ENCODE data around the gene FZD10. TPM values are rescaled to one million over a fixed set of nuclear protein-coding genes. Genes with fewer than 3 reads are reported as not detected.

Gene FZD10
- total RNA-seq, 2 experiments from 2014 or later: not detected

DNA sequence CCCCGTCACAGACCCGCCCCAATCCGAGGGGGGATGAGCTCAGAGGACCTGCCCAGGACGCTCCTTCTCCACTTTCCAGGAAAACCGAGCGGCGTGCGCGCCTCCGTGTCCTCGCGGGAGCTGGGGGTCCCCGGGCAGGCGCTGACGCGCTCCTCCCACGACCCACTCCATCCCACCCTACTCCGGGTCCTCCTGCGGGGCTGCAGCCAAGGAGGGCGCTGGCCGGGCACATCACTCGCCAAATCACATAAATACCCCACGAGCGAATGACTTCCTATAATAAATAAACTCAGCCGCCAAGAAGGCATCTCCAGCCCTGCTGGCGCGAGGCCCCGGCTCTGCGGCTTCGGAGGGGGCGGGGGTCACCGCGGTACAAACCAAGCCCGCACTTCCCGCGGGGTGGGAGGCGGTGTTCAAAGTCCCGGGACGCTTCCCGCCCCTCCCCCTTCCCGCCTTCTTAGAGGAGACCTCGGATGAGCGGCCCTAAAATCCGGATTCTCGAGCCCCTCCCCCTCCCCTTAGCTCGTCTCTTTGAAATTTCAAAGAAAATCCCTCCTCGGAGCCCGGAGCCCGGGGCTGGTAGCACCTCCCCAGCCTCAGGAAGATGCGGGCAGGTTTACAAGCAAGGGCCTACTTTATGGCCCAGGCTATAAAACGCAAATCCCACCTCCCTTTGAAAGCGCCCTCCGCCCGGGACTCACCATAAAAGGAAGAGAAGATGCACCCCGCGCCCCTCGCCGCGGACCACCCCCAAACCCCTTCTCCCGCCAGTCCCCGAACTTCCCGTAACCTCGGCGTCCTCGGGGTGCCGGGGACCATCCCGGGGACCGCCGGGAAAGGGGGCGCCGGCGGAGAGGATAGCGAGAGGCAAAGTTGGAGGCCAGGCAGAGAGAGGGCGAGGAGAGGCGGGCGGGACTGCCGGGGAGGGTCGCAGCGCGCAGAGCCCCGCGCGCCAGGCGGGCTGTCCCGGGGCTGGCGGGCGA is 712 bp upstream of the FZD10 start:
- H3K36me3 Mint-ChIP-seq (ENCODE audit: low read depth): no peaks in the 10 kb centered on the region
- H3K4me1 Mint-ChIP-seq (ENCODE audit: low read depth): peaks cover 13% of the 10 kb centered on the region
- CTCF ChIA-PET: no interaction called here
- peak overlapping the region; percentile 51 for H3K4me3 Mint-ChIP-seq
- no peak overlapping the region for H3K27ac Mint-ChIP-seq
- peaks cover 47% of the 10 kb centered on the region for H3K27me3 Mint-ChIP-seq (ENCODE audit: low read depth)
- peak; percentile 9 for DNase-seq
- H3K9me3 Mint-ChIP-seq: no peaks in the 10 kb centered on the region
- intact Hi-C loops (cut with micrococcal nuclease): loop anchor here (10.0 kb wide), 1 partner anchor 117 kb away; no protein-coding TSS in a partner anchor

DNA sequence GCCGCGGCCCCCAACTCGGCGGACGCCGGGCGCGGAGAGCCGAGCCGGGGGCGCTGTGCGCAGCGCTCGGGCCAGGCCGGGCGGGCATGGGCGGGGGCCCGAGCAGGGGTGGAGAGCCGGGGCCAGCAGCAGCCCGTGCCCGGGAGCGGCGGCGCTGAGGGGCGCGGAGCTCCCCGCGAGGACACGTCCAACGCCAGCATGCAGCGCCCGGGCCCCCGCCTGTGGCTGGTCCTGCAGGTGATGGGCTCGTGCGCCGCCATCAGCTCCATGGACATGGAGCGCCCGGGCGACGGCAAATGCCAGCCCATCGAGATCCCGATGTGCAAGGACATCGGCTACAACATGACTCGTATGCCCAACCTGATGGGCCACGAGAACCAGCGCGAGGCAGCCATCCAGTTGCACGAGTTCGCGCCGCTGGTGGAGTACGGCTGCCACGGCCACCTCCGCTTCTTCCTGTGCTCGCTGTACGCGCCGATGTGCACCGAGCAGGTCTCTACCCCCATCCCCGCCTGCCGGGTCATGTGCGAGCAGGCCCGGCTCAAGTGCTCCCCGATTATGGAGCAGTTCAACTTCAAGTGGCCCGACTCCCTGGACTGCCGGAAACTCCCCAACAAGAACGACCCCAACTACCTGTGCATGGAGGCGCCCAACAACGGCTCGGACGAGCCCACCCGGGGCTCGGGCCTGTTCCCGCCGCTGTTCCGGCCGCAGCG is 639 bp downstream of the FZD10 start:
- DNase-seq: no peak
- no peaks in the 10 kb centered on the region for H3K9me3 Mint-ChIP-seq
- peaks cover 48% of the 10 kb centered on the region for H3K27me3 Mint-ChIP-seq (ENCODE audit: low read depth)
- CTCF ChIA-PET: no interaction called here
- H3K4me3 Mint-ChIP-seq: peak overlapping the region; percentile 55
- H3K27ac Mint-ChIP-seq: no peak overlapping the region
- intact Hi-C loops (cut with micrococcal nuclease): loop anchor here (10.0 kb wide), 1 partner anchor 118 kb away; no protein-coding TSS in a partner anchor
- H3K36me3 Mint-ChIP-seq (ENCODE audit: low read depth): no peaks in the 10 kb centered on the region
- peaks cover 13% of the 10 kb centered on the region for H3K4me1 Mint-ChIP-seq (ENCODE audit: low read depth)

DNA sequence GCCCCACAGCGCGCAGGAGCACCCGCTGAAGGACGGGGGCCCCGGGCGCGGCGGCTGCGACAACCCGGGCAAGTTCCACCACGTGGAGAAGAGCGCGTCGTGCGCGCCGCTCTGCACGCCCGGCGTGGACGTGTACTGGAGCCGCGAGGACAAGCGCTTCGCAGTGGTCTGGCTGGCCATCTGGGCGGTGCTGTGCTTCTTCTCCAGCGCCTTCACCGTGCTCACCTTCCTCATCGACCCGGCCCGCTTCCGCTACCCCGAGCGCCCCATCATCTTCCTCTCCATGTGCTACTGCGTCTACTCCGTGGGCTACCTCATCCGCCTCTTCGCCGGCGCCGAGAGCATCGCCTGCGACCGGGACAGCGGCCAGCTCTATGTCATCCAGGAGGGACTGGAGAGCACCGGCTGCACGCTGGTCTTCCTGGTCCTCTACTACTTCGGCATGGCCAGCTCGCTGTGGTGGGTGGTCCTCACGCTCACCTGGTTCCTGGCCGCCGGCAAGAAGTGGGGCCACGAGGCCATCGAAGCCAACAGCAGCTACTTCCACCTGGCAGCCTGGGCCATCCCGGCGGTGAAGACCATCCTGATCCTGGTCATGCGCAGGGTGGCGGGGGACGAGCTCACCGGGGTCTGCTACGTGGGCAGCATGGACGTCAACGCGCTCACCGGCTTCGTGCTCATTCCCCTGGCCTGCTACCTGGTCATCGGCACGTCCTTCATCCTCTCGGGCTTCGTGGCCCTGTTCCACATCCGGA is 1.4 kb downstream of the FZD10 start:
- CTCF ChIA-PET: no interaction called here
- Mint-ChIP-seq H3K36me3 (ENCODE audit: low read depth) (no peaks in the 10 kb centered on the region), H3K4me3 (peak overlapping the region; percentile 25), H3K27ac (no peak overlapping the region), H3K4me1 (ENCODE audit: low read depth) (peaks cover 13% of the 10 kb centered on the region), H3K27me3 (ENCODE audit: low read depth) (peaks cover 52% of the 10 kb centered on the region), H3K9me3 (no peaks in the 10 kb centered on the region)
- DNase-seq: no peak
- intact Hi-C loops (cut with micrococcal nuclease): loop anchor here (10.0 kb wide), 1 partner anchor 119 kb away; no protein-coding TSS in a partner anchor

DNA sequence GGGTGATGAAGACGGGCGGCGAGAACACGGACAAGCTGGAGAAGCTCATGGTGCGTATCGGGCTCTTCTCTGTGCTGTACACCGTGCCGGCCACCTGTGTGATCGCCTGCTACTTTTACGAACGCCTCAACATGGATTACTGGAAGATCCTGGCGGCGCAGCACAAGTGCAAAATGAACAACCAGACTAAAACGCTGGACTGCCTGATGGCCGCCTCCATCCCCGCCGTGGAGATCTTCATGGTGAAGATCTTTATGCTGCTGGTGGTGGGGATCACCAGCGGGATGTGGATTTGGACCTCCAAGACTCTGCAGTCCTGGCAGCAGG is 1.9 kb downstream of the FZD10 start:
- Mint-ChIP-seq H3K4me1 (ENCODE audit: low read depth) (peaks cover 13% of the 10 kb centered on the region), H3K27ac (no peak overlapping the region), H3K9me3 (no peaks in the 10 kb centered on the region), H3K4me3 (no peak overlapping the region), H3K36me3 (ENCODE audit: low read depth) (no peaks in the 10 kb centered on the region), H3K27me3 (ENCODE audit: low read depth) (peaks cover 57% of the 10 kb centered on the region)
- intact Hi-C loops (cut with micrococcal nuclease): loop anchor here (10.0 kb wide), 1 partner anchor 119 kb away; no protein-coding TSS in a partner anchor
- no peak for DNase-seq
- CTCF ChIA-PET: no interaction called here

DNA sequence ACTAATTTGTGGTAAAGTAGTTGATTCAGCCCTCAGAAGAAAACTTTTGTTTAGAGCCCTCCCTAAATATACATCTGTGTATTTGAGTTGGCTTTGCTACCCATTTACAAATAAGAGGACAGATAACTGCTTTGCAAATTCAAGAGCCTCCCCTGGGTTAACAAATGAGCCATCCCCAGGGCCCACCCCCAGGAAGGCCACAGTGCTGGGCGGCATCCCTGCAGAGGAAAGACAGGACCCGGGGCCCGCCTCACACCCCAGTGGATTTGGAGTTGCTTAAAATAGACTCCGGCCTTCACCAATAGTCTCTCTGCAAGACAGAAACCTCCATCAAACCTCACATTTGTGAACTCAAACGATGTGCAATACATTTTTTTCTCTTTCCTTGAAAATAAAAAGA is 2.7 kb downstream of the FZD10 start:
- Mint-ChIP-seq H3K27ac (no peak overlapping the region), H3K27me3 (ENCODE audit: low read depth) (peaks cover 65% of the 10 kb centered on the region), H3K36me3 (ENCODE audit: low read depth) (no peaks in the 10 kb centered on the region), H3K9me3 (no peaks in the 10 kb centered on the region), H3K4me1 (ENCODE audit: low read depth) (peaks cover 13% of the 10 kb centered on the region), H3K4me3 (no peak overlapping the region)
- no peak for DNase-seq
- intact Hi-C loops (cut with micrococcal nuclease): loop anchor here (10.0 kb wide), 1 partner anchor 120 kb away; no protein-coding TSS in a partner anchor
- CTCF ChIA-PET: no interaction called here

DNA sequence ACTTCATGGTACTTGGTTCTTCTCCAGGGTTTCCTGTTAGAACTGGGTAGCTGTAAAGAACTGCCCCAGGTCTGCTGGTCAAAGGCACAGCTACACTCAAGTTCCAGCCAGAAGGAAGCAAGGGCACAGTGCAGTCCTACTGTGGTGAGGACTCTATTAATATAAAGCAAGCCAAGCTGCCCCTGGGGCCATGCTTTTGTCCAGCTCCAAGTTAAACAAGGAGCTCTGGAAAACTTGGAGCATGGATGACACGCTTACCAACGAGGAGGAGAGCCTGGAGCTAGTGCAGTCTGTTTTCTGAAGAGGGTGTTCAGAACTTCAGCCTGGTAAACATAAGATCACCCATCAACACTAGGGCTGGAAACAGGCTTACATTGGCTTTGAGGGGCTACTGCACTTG is 4.0 kb downstream of the FZD10 start:
- no peak overlapping the region for H3K4me3 Mint-ChIP-seq
- no peaks in the 10 kb centered on the region for H3K9me3 Mint-ChIP-seq
- intact Hi-C loops (cut with micrococcal nuclease): loop anchor here (10.0 kb wide), 1 partner anchor 122 kb away; no protein-coding TSS in a partner anchor
- no peaks in the 10 kb centered on the region for H3K36me3 Mint-ChIP-seq (ENCODE audit: low read depth)
- no peak overlapping the region for H3K27ac Mint-ChIP-seq
- peaks cover 70% of the 10 kb centered on the region for H3K27me3 Mint-ChIP-seq (ENCODE audit: low read depth)
- CTCF ChIA-PET: interaction anchor here (0.5 kb wide), 1 partner anchor 150 kb away, joined by 3 read pairs; no protein-coding TSS in a partner anchor
- no peak for DNase-seq
- H3K4me1 Mint-ChIP-seq (ENCODE audit: low read depth): peaks cover 11% of the 10 kb centered on the region

DNA sequence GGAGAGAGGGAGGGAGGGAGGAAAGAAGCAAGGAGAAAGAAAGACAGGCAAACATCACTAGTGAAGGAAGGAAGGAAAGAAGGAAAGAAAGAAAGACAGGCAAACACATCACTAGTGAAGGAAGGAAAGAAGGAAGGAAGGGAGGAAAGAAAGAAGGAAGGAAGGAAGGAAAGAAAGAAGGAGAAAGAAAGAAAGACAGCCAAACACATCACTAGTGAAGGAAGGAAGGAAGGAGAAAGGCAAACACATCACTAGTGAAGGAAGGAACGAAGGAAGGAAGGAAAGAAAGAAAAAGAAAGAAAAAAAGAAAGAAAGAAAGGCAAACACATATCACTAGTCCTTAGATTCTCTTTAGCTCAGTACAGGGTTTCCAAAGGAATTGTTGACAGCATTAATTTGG is 5.3 kb downstream of the FZD10 start:
- no peaks in the 10 kb centered on the region for H3K36me3 Mint-ChIP-seq (ENCODE audit: low read depth)
- H3K9me3 Mint-ChIP-seq: no peaks in the 10 kb centered on the region
- no peak overlapping the region for H3K27ac Mint-ChIP-seq
- intact Hi-C loops (cut with micrococcal nuclease): loop anchor here (10.0 kb wide), 1 partner anchor 123 kb away; no protein-coding TSS in a partner anchor
- CTCF ChIA-PET: interaction anchor here (0.6 kb wide), 1 partner anchor 1172 kb away, joined by 3 read pairs; no protein-coding TSS in a partner anchor
- no peak for DNase-seq
- peaks cover 8% of the 10 kb centered on the region for H3K4me1 Mint-ChIP-seq (ENCODE audit: low read depth)
- H3K4me3 Mint-ChIP-seq: no peak overlapping the region
- peaks cover 71% of the 10 kb centered on the region for H3K27me3 Mint-ChIP-seq (ENCODE audit: low read depth)

DNA sequence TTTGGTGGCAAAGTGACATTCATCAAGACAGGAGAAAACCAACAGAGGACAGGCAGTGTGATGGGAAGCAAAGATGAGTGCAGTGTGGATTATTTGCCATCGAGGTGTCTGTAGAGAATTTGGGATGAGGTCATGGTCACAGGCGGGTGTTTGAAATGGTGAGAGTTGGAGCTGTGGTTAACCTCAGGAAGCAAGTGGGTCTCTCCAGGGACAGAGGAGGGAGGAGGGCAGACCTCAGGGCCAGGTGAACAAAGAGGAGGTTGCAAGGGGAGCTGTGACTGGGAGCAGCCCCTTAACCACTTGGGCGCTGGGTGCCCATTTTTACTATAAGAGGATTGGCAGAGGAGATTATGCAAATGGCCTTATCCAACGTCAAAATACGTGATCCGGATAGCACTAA is 7.0 kb downstream of the FZD10 start:
- peaks cover 58% of the 10 kb centered on the region for H3K27me3 Mint-ChIP-seq (ENCODE audit: low read depth)
- H3K9me3 Mint-ChIP-seq: no peaks in the 10 kb centered on the region
- DNase-seq: no peak
- CTCF ChIA-PET: no interaction called here
- no peak overlapping the region for H3K27ac Mint-ChIP-seq
- intact Hi-C loops (cut with micrococcal nuclease): loop anchor here (10.0 kb wide), 1 partner anchor 124 kb away; no protein-coding TSS in a partner anchor
- H3K4me3 Mint-ChIP-seq: no peak overlapping the region
- H3K36me3 Mint-ChIP-seq (ENCODE audit: low read depth): no peaks in the 10 kb centered on the region
- no peaks in the 10 kb centered on the region for H3K4me1 Mint-ChIP-seq (ENCODE audit: low read depth)

DNA sequence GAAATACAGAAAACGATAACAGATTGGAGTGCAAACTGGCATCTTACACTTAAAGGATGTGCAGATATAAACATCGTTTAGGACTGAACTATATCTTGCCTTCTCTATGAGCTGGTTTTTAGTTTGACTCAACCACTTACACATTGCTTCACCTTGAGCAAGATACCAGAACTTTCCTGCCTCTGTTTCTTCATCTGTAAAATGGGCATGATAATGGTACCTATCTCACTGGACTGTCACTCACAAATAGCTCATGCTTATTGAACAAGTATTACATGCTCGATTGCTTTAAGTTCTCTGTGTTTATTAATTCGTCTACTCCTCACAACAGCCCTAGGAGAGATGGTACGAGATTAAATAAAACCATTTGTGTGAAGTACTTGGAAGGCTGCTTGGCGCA is 7.7 kb downstream of the FZD10 start:
- Mint-ChIP-seq H3K36me3 (ENCODE audit: low read depth) (no peaks in the 10 kb centered on the region), H3K4me3 (no peak overlapping the region), H3K27me3 (ENCODE audit: low read depth) (peaks cover 60% of the 10 kb centered on the region), H3K4me1 (ENCODE audit: low read depth) (no peaks in the 10 kb centered on the region), H3K9me3 (no peaks in the 10 kb centered on the region), H3K27ac (no peak overlapping the region)
- intact Hi-C loops (cut with micrococcal nuclease): loop anchor here (10.0 kb wide), 1 partner anchor 125 kb away; no protein-coding TSS in a partner anchor
- no peak for DNase-seq
- CTCF ChIA-PET: no interaction called here

DNA sequence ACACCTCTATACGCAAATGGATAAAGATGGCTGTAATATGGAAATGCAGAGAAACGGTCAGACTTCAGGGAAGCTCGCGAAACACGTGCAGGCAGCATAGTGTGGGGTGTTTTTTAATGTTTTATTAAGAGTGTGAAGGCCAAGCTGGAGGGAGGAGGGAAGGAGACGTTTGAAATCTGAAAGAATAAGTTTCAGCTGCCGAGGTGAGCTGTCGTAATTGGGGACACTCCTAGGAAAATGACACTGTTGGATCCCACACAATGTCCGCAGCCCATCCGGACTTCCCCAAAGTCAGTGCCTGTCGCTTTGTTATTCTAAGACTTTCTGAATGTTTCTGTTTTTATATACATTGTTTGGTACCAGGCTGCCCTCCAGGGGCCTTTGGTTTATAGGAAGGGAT is 8.3 kb downstream of the FZD10 start:
- DNase-seq: no peak
- intact Hi-C loops (cut with micrococcal nuclease): no loop called here
- Mint-ChIP-seq H3K4me3 (no peak overlapping the region), H3K9me3 (no peaks in the 10 kb centered on the region), H3K27me3 (ENCODE audit: low read depth) (peaks cover 61% of the 10 kb centered on the region), H3K4me1 (ENCODE audit: low read depth) (no peaks in the 10 kb centered on the region), H3K27ac (no peak overlapping the region), H3K36me3 (ENCODE audit: low read depth) (no peaks in the 10 kb centered on the region)
- CTCF ChIA-PET: no interaction called here

DNA sequence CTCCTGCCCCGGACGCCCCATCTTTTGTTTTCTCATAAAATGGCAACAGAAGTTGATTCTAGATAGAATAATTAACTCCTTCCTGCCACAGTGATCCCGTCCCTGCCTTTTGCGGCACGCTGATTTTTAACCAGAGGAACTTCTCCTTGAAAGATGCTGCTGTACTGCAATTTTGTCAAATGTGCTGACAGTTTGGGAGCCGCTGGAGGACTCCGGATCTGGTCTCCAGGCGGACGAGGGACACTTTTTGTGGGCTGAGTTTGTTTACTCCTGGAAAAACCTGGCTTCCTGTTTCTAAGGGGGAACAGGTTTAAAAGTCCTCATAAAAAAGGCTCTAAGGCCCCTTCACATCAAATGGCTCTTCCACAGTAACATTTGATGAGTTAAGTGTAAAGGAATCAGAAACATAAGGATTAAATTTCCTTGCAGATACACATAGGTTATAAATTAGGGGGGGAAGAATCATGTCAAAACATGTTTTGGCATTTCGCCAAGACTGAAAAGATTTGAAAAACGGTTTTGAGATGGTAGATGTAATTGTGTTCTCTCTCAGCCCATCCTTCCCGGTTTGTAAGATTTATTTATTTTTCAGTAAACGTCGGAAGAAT is 15.5 kb downstream of the FZD10 start:
- CTCF ChIA-PET: interaction anchor here (0.6 to 0.7 kb wide), 2 partner anchors 435 to 1483 kb away, joined by 3 to 4 read pairs; no protein-coding TSS in a partner anchor
- H3K4me1 Mint-ChIP-seq (ENCODE audit: low read depth): no peaks in the 10 kb centered on the region
- H3K9me3 Mint-ChIP-seq: peaks cover 9% of the 10 kb centered on the region
- peaks cover 4% of the 10 kb centered on the region for H3K36me3 Mint-ChIP-seq (ENCODE audit: low read depth)
- intact Hi-C loops (cut with micrococcal nuclease): no loop called here
- DNase-seq: no peak
- no peak overlapping the region for H3K27ac Mint-ChIP-seq
- no peak overlapping the region for H3K4me3 Mint-ChIP-seq
- peaks cover 53% of the 10 kb centered on the region for H3K27me3 Mint-ChIP-seq (ENCODE audit: low read depth)
